ENCODE measurements around the gene TCF12. TPM values are rescaled to one million over a fixed set of nuclear protein-coding genes. Genes with fewer than 3 reads are reported as not detected.

Gene TCF12
- total RNA-seq, 1 experiment from 2014 or later: 76.7 TPM

- Histone ChIP-seq H3K4ac (ENCODE audit: low read depth, low read length) (no peak overlapping the region), H3K23me2 (ENCODE audit: insufficient read length, low read depth, low read length, poor library complexity, severe bottlenecking) (no peaks in the 10 kb centered on the region), H2BK120ac (ENCODE audit: low read depth, low read length, poor library complexity, severe bottlenecking) (no peak overlapping the region), H3K56ac (ENCODE audit: insufficient read length, low read depth, low read length) (no peak overlapping the region), H3K79me2 (ENCODE audit: insufficient read depth, low read length) (no peaks in the 10 kb centered on the region), H2BK5ac (ENCODE audit: insufficient read length, low read length) (no peak overlapping the region), H2AK5ac (ENCODE audit: insufficient read length, low read length) (no peak overlapping the region), H3K23ac (ENCODE audit: insufficient read length, low read depth, low read length) (no peak overlapping the region), H3K18ac (ENCODE audit: insufficient read length, low read depth, low read length) (no peak overlapping the region), H4K8ac (replicated peaks; ENCODE audit: insufficient read length, low read depth, low read length) (no peak overlapping the region), H2BK20ac (ENCODE audit: low read depth, low read length, poor library complexity, severe bottlenecking) (no peak overlapping the region), H2AFZ (ENCODE audit: low read length) (no peak overlapping the region), H3K9ac (ENCODE audit: extremely low read depth, insufficient read length, low read length) (no peak overlapping the region), H4K91ac (ENCODE audit: insufficient read length, low read depth, low read length) (no peak overlapping the region), H2BK12ac (ENCODE audit: insufficient read length, low read depth, low read length) (no peak overlapping the region), H4K5ac (ENCODE audit: insufficient read length, low read depth, low read length) (no peak overlapping the region), H3K4me1 (ENCODE audit: insufficient read depth, low read length) (peaks cover 4% of the 10 kb centered on the region; the same call in 1 of the 2 replicates), H3K14ac (ENCODE audit: insufficient read depth, low read length) (no peak overlapping the region), H3K9me3 (ENCODE audit: control insufficient read depth, low read depth, low read length) (no peaks in the 10 kb centered on the region), H3K4me2 (ENCODE audit: insufficient read depth, insufficient read length, low read length) (no peak overlapping the region), H3T11ph (ENCODE audit: low read length) (no peak overlapping the region), H2BK15ac (ENCODE audit: low read depth, low read length) (no peak overlapping the region), H3K27me3 (ENCODE audit: insufficient read depth, low read length) (no peaks in the 10 kb centered on the region), H4K20me1 (ENCODE audit: control insufficient read depth, insufficient read depth, insufficient read length) (no peaks in the 10 kb centered on the region), H3K27ac (ENCODE audit: insufficient read length, low read depth, low read length) (no peak overlapping the region), H3K79me1 (ENCODE audit: insufficient read depth, low read depth, low read length, poor library complexity, severe bottlenecking) (no peaks in the 10 kb centered on the region)
- peaks cover 3 to 5% (median 5%) of the 10 kb centered on the region in 3 experiments; a peak in 5 of 7 replicates for H3K36me3 Mint-ChIP-seq (ENCODE audit: insufficient read depth in 1 of 3, low read depth in 3 of 3)
- H3K27me3 Mint-ChIP-seq (ENCODE audit: low read depth): no peaks in the 10 kb centered on the region
- WGBS (ENCODE audit: extremely low coverage, insufficient read length, low lambda C conversion rate): no CpG with 5 or more reads among the region's 7 CpGs
- H3K27ac Mint-ChIP-seq: no peak overlapping the region
- no peak overlapping the region for H3K4me3 Mint-ChIP-seq
- H3K9me3 Mint-ChIP-seq: peaks cover under 1% of the 10 kb centered on the region in 2 experiments; a peak in 3 of 5 replicates
- DNase-seq: peak; percentile 40
- H3K4me1 Mint-ChIP-seq: peaks cover 8% of the 10 kb centered on the region in 2 experiments
- TF ChIP-seq CTCF (conservative IDR thresholded peaks at IDR 0.05): no peak
Observed at GRCh38 chr15:56910801-56911200, 7.6 kb upstream of the TCF12 start.

Data from H9 (cell line).